Neuronal stem cell (in vitro differentiated cells): ENCODE measurements around the gene FMR1NB. TPM values are rescaled to one million over a fixed set of nuclear protein-coding genes. Genes with fewer than 3 reads are reported as not detected.

Experiments used
- DNase-seq: peaks from one replicate; pipeline ENCODE4 v3.0.0-alpha.2; 2013; ENCODE audit warnings: low spot score
- H2AFZ ChIP-seq: one replicate; pipeline ENCODE4 v1.6.1; 2013; ENCODE audit warnings: mild to moderate bottlenecking, low read length, inconsistent platforms
- H2AK5ac ChIP-seq: 2 replicates; pipeline ENCODE4 v1.6.1; 2013; ENCODE audit warnings: low read depth, mild to moderate bottlenecking, inconsistent platforms, low read length, moderate library complexity, mixed read lengths
- H2BK120ac ChIP-seq: 2 replicates; pipeline ENCODE4 v1.6.1; 2013; ENCODE audit warnings: low read depth, mild to moderate bottlenecking, inconsistent platforms, low read length, moderate library complexity, mixed read lengths
- H2BK12ac ChIP-seq: one replicate; pipeline ENCODE4 v1.6.1; 2013; ENCODE audit warnings: low read length, inconsistent platforms
- H2BK15ac ChIP-seq: 2 replicates; pipeline ENCODE4 v1.6.1; 2013; ENCODE audit warnings: mild to moderate bottlenecking, low read length, inconsistent platforms, mixed read lengths
- H2BK5ac ChIP-seq: one replicate; pipeline ENCODE4 v1.6.1; 2013; ENCODE audit warnings: inconsistent platforms, mild to moderate bottlenecking, low read length, moderate library complexity
- H3K14ac ChIP-seq: one replicate; pipeline ENCODE4 v1.6.1; 2013; ENCODE audit warnings: low read length, inconsistent platforms
- H3K18ac ChIP-seq: 2 replicates; pipeline ENCODE4 v1.6.1; 2013; ENCODE audit warnings: low read length, inconsistent platforms
- H3K23ac ChIP-seq: 2 replicates; pipeline ENCODE4 v1.6.1; 2013; ENCODE audit warnings: low read depth, mild to moderate bottlenecking, mixed read lengths, low read length, inconsistent platforms; ENCODE audit not compliant: poor library complexity
- H3K27ac ChIP-seq: replicated peaks from 3 replicates; pipeline ENCODE4 v1.5.1; 2013; ENCODE audit warnings: low read length, inconsistent platforms
- H3K27me3 ChIP-seq, 3 experiments: 2 replicates each; pipeline ENCODE4 v1.6.1; 2013; ENCODE audit warnings: low read length in 3 of 3, mild to moderate bottlenecking in 2 of 3, inconsistent platforms in 1 of 3, low read depth in 1 of 3, mixed read lengths in 1 of 3, moderate library complexity in 1 of 3; ENCODE audit not compliant: control insufficient read depth in 3 of 3, insufficient read depth in 3 of 3
- H3K36me3 ChIP-seq, 2 donors: replicated peaks in 1 of 2; 2 replicates each; pipeline ENCODE4 v1.6.1; 2013; ENCODE audit warnings: low read length in 2 of 2; ENCODE audit not compliant: control insufficient read depth in 2 of 2, insufficient read depth in 2 of 2
- H3K4ac ChIP-seq: 2 replicates; pipeline ENCODE4 v1.6.1; 2013; ENCODE audit warnings: inconsistent platforms, mild to moderate bottlenecking, low read length, moderate library complexity
- H3K4me1 ChIP-seq, 2 donors: 1 replicate in 1 of 2; 2 replicates in 1 of 2; pipeline ENCODE4 v1.6.1; 2013; ENCODE audit warnings: low read length in 2 of 2, low read depth in 1 of 2; ENCODE audit not compliant: control insufficient read depth in 2 of 2, insufficient read depth in 1 of 2
- H3K4me2 ChIP-seq: one replicate; pipeline ENCODE4 v1.6.1; 2013; ENCODE audit warnings: mild to moderate bottlenecking, low read length, inconsistent platforms; ENCODE audit not compliant: insufficient read depth, poor library complexity, severe bottlenecking
- H3K4me3 ChIP-seq, 2 donors: 2 replicates each; pipeline ENCODE4 v1.5.1; 2013; ENCODE audit warnings: low read length in 2 of 2, mild to moderate bottlenecking in 2 of 2, inconsistent platforms in 1 of 2, moderate library complexity in 1 of 2
- H3K79me1 ChIP-seq: one replicate; pipeline ENCODE4 v1.6.1; 2013; ENCODE audit warnings: low read depth, mild to moderate bottlenecking, inconsistent platforms, low read length, moderate library complexity
- H3K9ac ChIP-seq: one replicate; pipeline ENCODE4 v1.6.1; 2013; ENCODE audit warnings: mild to moderate bottlenecking, low read depth, low read length, inconsistent platforms; ENCODE audit not compliant: poor library complexity
- H3K9me3 ChIP-seq, 2 donors: replicated peaks in 1 of 2; 2 replicates each; pipeline versions ENCODE3 to v1.6.1; 2013; ENCODE audit warnings: low read length in 2 of 2, mild to moderate bottlenecking in 2 of 2, inconsistent platforms in 1 of 2, low read depth in 1 of 2, mixed read lengths in 1 of 2, moderate library complexity in 1 of 2; ENCODE audit not compliant: control insufficient read depth in 2 of 2, insufficient read depth in 1 of 2
- H4K8ac ChIP-seq: one replicate; pipeline ENCODE4 v1.6.1; 2013; ENCODE audit warnings: low read depth, mild to moderate bottlenecking, inconsistent platforms, low read length, moderate library complexity
- H4K91ac ChIP-seq: one replicate; pipeline ENCODE4 v1.6.1; 2013; ENCODE audit warnings: low read length, low read depth, mild to moderate bottlenecking, inconsistent platforms; ENCODE audit not compliant: poor library complexity
- WGBS, 2 donors: extraction: QIAGEN DNeasy Blood & Tissue Kit; methylation state at CpG; one replicate each; pipeline ENCODE4 v1.1.7; 2013; ENCODE audit warnings: missing lambda C conversion rate in 2 of 2, mixed read lengths in 1 of 2; ENCODE audit not compliant: insufficient read length in 2 of 2, insufficient replicate concordance in 1 of 2; ENCODE audit errors: extremely low coverage in 2 of 2; 5-methylcytosine and 5-hydroxymethylcytosine counted together
- small RNA-seq: library from polyadenylated mRNA; stranded (forward); fragments of <200 nt; extraction: miRNeasy Mini kit (QIAGEN cat#:217004); gene quantifications from one replicate; pipeline ENCODE3, GENCODE V24; 2013; ENCODE audit not compliant: insufficient read depth

The FMR1NB gene

GRCh38 chrX:148067285-148067684 lies 86.1 kb downstream of the FMR1NB start:
- no peak overlapping the region for H2BK120ac ChIP-seq
- no peak overlapping the region for H2BK15ac ChIP-seq
- H2AK5ac ChIP-seq: no peak overlapping the region

GRCh38 chrX:148069759-148070503 lies 88.8 kb downstream of the FMR1NB start:
- no CpG with 5 or more reads among the region's 6 CpGs for WGBS, 2 donors
- Histone ChIP-seq H2BK12ac (no peak overlapping the region), H3K27me3 (no peaks in the 10 kb centered on the region), H2AK5ac (no peak overlapping the region), H3K9me3 (no peaks in the 10 kb centered on the region), H3K4ac (no peak overlapping the region), H3K4me2 (no peak overlapping the region), H3K14ac (no peak overlapping the region), H3K36me3 (no peaks in the 10 kb centered on the region), H2BK120ac (no peak overlapping the region), H3K79me1 (no peaks in the 10 kb centered on the region), H3K4me3 (no peak overlapping the region), H3K9ac (no peak overlapping the region), H2BK5ac (no peak overlapping the region), H3K4me1 (no peaks in the 10 kb centered on the region), H3K18ac (no peak overlapping the region), H2AFZ (no peak overlapping the region), H3K27ac (no peak overlapping the region), H2BK15ac (no peak overlapping the region), H4K91ac (no peak overlapping the region), H3K23ac (no peak overlapping the region), H4K8ac (no peak overlapping the region)
- no peak for DNase-seq

More at GRCh38 chrX:148067285-148067684, 86.1 kb downstream of the FMR1NB start:
- H2AFZ ChIP-seq: no peak overlapping the region
- no peak overlapping the region for H3K4me3 ChIP-seq
- H3K27ac ChIP-seq: no peak overlapping the region
- no peak overlapping the region for H3K23ac ChIP-seq
- no peak for DNase-seq
- no peaks in the 10 kb centered on the region for H3K79me1 ChIP-seq
- H3K4ac ChIP-seq: no peak overlapping the region
- H3K14ac ChIP-seq: no peak overlapping the region
- H2BK12ac ChIP-seq: no peak overlapping the region
- H4K91ac ChIP-seq: no peak overlapping the region
- H3K27me3 ChIP-seq: no peaks in the 10 kb centered on the region
- H4K8ac ChIP-seq: no peak overlapping the region
- H3K18ac ChIP-seq: no peak overlapping the region
- H3K9me3 ChIP-seq: no peaks in the 10 kb centered on the region
- H3K9ac ChIP-seq: no peak overlapping the region
- whole genome bisulfite sequencing, 2 donors: no CpG with 5 or more reads among the region's 2 CpGs
- no peaks in the 10 kb centered on the region for H3K4me1 ChIP-seq
- no peaks in the 10 kb centered on the region for H3K36me3 ChIP-seq
- no peak overlapping the region for H2BK5ac ChIP-seq
- no peak overlapping the region for H3K4me2 ChIP-seq

- Histone ChIP-seq H3K4ac (no peak overlapping the region), H2BK15ac (no peak overlapping the region), H3K27me3 (no peaks in the 10 kb centered on the region), H3K4me2 (no peak overlapping the region), H4K8ac (no peak overlapping the region), H2BK12ac (no peak overlapping the region), H3K9me3 (no peaks in the 10 kb centered on the region), H3K36me3 (no peaks in the 10 kb centered on the region), H3K9ac (no peak overlapping the region), H3K14ac (no peak overlapping the region), H3K79me1 (no peaks in the 10 kb centered on the region), H3K4me1 (no peaks in the 10 kb centered on the region), H4K91ac (no peak overlapping the region), H3K23ac (no peak overlapping the region), H2AK5ac (no peak overlapping the region), H2BK120ac (no peak overlapping the region), H2AFZ (no peak overlapping the region), H2BK5ac (no peak overlapping the region), H3K27ac (no peak overlapping the region), H3K18ac (no peak overlapping the region), H3K4me3 (no peak overlapping the region)
- DNase-seq: no peak
- WGBS, 2 donors: no CpG with 5 or more reads among the region's 1 CpG
Measured at GRCh38 chrX:148070504-148070877, 89.4 kb downstream of the FMR1NB start.

Small RNA genes within 50 kb of the gene (small RNA-seq; reads per million reads assigned to genes)
- gene RNA5SP524: not detected
